ENCODE measurements around the gene STX8.

DNA sequence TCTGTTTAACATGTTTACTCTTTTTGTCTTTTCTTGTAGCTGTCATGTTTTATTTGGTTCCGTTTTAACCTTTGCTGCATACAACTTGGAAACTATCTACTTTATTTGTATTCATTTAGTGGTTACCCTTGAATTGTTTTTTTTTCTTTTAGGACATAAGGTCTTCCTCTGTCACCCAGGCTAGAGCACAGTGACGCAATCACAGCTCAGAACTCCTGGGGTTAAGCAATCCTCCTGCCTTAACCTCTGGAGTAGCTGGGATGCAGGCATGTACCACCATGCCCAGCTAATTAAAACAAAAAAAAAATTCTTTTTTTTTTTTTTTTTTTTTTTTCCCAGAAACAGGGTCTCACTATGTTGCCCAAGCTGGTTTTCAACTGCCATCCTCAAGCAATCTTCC, 39.9 kb upstream of the STX8 start:
- TF ChIP-seq CTCF (IDR thresholded peaks at IDR 0.05) (no peak), POLR2A (IDR thresholded peaks at IDR 0.05) (no peak)
